HG03060 (cell line): ENCODE data around the gene DENND6B.
"Not testable (repeated sequence)": the region's sequence is repeated elsewhere in the genome, so short reads cannot be mapped to it uniquely, and the experiment has no call there.

Experiments
- ATAC-seq: cut with Tn5 transposase; IDR thresholded peaks from one replicate; pipeline ENCODE4 v1.9.1; 2021; ENCODE audit warnings: low read depth, moderate number of reproducible peaks; ENCODE audit not compliant: unreplicated experiment

DENND6B gene

DNA sequence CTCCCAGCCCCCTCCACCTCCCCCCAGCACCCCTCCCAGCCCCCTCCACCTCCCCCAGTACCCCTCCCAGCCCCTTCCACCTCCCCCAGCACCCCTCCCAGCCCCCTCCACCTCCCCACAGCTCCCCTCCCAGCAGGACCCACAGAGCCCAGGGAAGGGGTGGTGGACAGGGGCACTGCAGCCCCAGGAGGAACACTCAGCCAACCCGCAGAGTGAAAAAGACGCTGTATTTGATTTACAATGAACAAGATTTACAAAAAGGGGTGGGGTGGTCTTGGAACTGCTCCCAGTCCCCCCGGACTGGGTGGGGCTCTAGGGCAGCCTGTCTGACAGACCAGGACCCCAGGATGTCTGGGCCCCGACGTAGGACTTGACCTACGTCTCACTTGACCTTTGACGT lies 52.0 kb downstream of the DENND6B start:
- no peak for ATAC-seq

DNA sequence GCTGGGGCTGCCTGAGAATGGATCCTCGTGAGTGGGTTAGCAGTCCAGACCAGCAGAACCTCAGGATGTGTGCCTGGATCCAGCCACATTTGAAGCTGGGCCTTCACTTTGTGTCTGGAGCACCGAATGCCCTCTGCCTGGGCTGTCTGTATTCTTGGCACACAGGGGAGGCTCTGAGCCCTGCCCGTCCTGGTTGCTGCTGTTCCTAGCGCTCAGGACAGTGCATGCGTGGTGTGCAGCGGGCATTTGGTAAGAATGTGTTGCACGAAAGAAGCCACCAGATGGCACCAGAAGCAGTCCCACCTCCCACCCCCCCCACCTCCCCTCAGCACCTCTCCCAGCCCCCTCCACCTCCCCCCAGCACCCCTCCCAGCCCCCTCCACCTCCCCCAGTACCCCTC lies 52.5 kb downstream of the DENND6B start:
- no peak for ATAC-seq

DNA sequence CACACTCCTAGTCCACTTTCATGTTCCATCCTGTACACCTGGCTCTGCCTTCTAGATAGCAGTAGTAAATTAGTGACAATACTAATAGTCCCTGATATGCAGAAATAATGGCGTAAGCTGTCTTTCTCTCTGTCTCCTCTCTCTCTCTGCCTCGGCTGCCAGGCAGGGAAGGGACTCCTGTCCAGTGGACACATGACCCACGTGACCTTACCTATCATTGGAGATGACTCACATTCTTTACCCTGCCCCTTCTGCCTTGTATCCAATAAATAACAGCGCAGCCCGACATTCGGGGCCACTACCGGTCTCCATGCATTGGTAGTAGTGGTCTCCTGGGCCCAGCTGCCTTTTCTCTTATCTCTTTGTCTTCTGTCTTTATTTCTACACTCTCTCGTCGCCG lies 53.0 kb downstream of the DENND6B start:
- ATAC-seq: not testable (repeated sequence)

DNA sequence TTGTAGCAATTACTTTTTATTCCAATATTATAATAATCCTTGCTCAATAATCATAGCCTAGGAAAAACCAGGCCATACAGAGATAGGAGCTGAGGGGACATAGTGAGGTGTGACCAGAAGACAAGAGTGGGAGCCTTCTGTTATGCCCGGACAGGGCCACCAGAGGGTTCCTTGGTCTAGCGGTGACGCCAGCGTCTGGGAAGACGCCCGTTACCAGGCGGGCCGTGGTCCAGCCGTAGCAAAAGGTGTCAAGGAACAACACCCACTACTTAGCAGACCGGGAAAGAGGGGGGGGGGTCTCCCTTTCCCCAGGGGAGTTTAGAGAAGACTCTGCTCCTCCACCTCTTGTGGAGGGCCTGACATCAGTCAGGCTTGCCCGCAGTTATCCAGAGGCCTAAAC lies 53.5 kb downstream of the DENND6B start:
- ATAC-seq: not testable (repeated sequence)

DNA sequence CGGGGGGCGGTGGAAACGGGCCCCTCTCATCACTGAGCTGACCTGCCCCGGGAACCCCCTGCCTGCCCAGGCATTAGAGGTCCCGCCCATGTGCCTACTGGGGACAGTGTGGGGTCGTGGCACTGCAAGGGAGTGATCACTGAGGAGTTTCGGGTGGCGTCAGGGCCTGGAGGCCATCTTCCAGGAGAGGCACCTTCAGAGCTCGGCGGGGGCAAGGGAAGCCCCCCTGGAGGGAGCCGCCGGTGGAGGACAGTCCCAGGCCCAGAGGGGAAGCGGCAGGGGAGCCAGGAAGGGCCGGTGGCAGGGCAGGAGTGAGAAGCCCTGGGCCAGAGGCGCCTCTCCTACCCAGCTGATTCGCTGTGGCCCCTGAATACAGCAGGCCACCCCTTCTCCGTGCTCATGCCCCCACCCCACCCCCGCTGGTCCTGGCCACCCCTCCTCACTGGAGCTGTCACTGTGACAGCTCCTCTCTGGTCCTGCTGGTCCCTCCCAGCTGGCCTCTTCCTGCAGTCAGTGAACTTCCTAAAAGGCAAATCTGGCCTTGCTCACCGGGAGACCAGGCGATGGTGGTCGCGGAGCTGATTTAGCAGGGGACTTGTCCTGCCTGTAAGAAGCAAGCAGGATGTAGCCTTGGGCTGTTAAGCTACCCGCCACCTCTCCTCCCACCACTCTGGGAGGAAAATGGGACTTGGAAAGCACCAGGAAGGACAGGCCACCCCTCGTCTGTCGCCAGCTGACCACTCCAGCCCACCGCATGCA lies 54.6 kb downstream of the DENND6B start:
- no peak for ATAC-seq

GRCh38 chr22:50271519-50271970 lies 55.3 kb downstream of the DENND6B start:
- no peak for ATAC-seq

GRCh38 chr22:50270666-50271394 lies 56.0 kb downstream of the DENND6B start:
- ATAC-seq: no peak

GRCh38 chr22:50269970-50270665 lies 56.7 kb downstream of the DENND6B start, which contains the start of gene MAPK11:
TSS of gene MAPK11 (minus strand) at chr22:50270380. CDS start at chr22:50270292, 88 bp downstream.
- no peak for ATAC-seq

- ATAC-seq: no peak
Observed at GRCh38 chr22:50269573-50269969, 57.2 kb downstream of the DENND6B start.

- no peak for ATAC-seq
Observed at GRCh38 chr22:50268655-50269113, 58.1 kb downstream of the DENND6B start.

GRCh38 chr22:50267591-50268390 lies 59.0 kb downstream of the DENND6B start:
- no peak for ATAC-seq

GRCh38 chr22:50266994-50267393 lies 59.8 kb downstream of the DENND6B start:
- ATAC-seq: no peak

DNA sequence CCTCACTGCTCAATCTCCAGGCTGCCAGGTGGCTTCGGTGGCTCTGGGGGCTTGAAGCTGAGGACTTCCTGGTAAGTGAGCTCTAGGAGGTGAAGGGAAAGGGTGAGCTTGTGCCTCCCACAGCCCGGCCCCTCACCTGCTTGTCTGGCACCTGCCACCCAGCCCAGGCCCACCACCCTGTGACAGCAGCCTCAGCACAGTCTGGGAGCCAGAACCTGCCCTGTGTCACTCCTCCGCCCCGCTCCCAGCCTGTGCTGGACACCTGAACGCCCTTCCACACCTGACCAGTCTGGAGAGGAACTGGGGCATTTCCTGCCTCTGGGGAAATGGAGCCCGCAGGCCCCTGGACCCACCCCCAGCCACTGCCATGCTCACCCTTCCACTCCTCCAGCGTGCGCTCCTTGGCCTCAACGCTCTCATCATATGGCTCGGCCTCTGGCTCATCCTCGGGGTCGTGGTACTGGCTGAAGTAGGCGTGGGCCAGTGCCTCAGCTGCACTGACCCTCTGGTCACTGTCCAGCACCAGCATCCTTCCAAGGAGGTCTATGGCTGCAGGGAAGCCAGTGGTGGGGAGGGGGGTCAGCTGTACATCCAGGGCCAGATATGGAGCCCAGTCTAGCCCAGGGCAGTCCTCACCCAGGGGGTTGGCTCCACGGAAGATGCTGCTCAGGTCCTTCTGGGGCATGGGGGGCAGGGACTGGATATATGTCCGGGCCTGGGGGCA lies 61.7 kb downstream of the DENND6B start:
- no peak for ATAC-seq

DNA sequence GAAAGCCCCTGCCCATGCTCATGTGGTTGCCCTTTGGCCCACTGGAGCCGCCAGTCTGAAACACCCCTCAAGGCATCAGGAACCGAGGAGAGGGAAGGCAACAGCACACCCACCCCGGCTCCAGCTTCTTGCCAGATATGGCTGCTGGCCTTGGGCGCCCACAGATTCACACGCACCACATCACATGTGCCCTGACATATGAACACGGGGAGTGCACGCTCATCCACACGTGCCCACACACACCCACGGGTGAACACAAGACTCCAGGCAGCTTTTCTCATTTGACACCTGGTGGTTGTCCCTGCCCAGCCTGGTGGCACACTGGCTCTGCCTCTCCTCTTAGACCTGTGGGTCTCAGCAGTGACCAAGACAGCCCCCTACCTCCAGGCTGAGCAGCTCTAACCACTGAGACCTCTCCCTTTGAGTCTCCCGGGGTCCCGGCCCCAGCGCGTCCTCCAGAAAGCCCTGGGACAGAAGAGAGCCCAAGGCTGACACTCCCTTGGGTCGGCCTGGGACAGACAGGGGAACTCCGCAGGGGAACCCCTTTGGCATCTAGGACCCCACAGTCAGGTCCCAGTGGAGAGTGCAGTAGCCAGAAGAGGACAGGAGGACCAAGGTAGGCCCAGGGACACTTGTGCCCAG lies 62.6 kb downstream of the DENND6B start:
- no peak for ATAC-seq

DNA sequence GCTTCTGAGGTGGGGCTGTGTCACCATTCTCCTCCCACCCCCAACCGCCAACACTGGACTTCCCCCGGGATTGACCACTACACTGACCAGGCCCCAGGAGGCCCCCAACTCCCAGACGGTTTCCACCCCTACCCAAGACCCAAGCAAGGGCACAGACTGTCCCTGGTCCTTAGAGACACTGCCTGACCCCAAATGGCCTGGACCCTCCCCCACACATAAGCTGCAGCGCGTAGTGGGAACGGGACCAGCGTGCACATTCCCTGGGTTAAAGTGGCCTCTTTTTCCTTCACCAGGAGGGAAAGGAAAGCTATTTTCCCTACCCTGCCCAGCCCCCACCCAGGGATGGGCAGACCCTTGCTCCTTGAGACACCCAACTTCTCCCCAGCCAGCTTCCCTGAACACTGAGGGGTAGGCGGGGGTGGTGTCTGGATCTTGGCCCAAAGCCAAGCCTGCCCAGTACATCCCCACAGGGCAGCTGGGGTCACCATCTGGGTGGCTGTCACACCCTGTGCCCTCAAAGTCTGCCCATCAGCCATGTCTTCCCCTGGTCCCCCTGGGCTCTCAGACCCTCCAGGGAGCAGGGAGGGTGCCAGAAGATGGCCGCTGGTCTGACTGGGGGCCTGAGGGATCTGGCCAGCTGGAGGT lies 63.7 kb downstream of the DENND6B start:
- no peak for ATAC-seq

DNA sequence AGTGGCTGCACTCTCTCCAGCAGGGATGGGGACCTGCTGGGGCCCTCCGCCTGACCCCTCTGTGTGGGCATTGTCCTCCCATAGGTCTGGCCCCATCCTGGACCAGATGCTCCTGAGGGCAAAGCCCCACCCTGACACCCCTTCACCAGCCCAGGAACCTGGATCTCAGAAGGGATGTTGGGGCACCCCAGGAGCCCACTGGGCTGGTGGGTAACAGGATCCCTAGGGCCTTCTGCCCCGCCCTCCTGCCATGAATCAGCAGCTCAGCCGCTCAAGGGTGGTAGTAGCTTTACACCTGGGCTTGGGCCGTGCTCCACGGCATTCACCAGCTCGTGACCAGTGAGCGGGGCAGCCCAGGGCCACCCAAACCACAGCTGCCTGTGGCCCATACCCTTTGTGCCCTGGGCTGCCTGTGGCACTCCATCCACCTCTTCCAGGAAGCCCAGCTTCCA lies 64.3 kb downstream of the DENND6B start:
- ATAC-seq: no peak

- ATAC-seq: no peak
Observed at GRCh38 chr22:50261615-50262459, 65.0 kb downstream of the DENND6B start, which contains the start of gene MAPK12. TSS of gene MAPK12 (minus strand) at chr22:50261683. CDS start at chr22:50261509, 174 bp downstream.
